ENCODE results near the gene ZYG11A.
"Not testable (repeated sequence)": the region's sequence is repeated elsewhere in the genome, so short reads cannot be mapped to it uniquely, and the experiment has no call there.

ZYG11A gene

GRCh38 chr1:52842643-52843310 lies at the start of gene ZYG11A:
Gene ZYG11A (plus strand): TSS chr1:52842760. CDS start chr1:52842884, 124 bp downstream.
- DNase-seq: peak; percentile 85

- not testable (repeated sequence) for DNase-seq
These were observed 48.8 kb upstream of the ZYG11A start for GRCh38 chr1:52793717-52794116.

- DNase-seq: no peak
These were observed 47.1 kb upstream of the ZYG11A start for GRCh38 chr1:52795464-52795863.

GRCh38 chr1:52798331-52798730 lies 44.2 kb upstream of the ZYG11A start:
- DNase-seq: no peak

GRCh38 chr1:52801011-52801410 lies 41.5 kb upstream of the ZYG11A start:
- DNase-seq: no peak

- DNase-seq: not testable (repeated sequence)
These were observed 38.5 kb upstream of the ZYG11A start for GRCh38 chr1:52804083-52804482.

- DNase-seq: no peak
These were observed 28.1 kb upstream of the ZYG11A start for GRCh38 chr1:52814465-52814864.

- DNase-seq: not testable (repeated sequence)
These were observed 21.7 kb upstream of the ZYG11A start for GRCh38 chr1:52820830-52821229.

GRCh38 chr1:52825868-52826267 lies 16.7 kb upstream of the ZYG11A start:
- no peak for DNase-seq

- no peak for DNase-seq
These were observed 7.8 kb upstream of the ZYG11A start for GRCh38 chr1:52834798-52835197.

GRCh38 chr1:52836035-52836434 lies 6.5 kb upstream of the ZYG11A start:
- no peak for DNase-seq

GRCh38 chr1:52839175-52839574 lies 3.4 kb upstream of the ZYG11A start:
- not testable (repeated sequence) for DNase-seq

- not testable (repeated sequence) for DNase-seq
These were observed 2.6 kb downstream of the ZYG11A start for GRCh38 chr1:52845119-52845518.

- DNase-seq: no peak
These were observed 5.9 kb downstream of the ZYG11A start for GRCh38 chr1:52848423-52848822.

- no peak for DNase-seq
These were observed 8.4 kb downstream of the ZYG11A start for GRCh38 chr1:52850951-52851350.

GRCh38 chr1:52852854-52853253 lies 10.3 kb downstream of the ZYG11A start:
- DNase-seq: no peak

- no peak for DNase-seq
These were observed 13.0 kb downstream of the ZYG11A start for GRCh38 chr1:52855584-52855983.

GRCh38 chr1:52856026-52856425 lies 13.5 kb downstream of the ZYG11A start:
- DNase-seq: no peak

GRCh38 chr1:52857443-52857842 lies 14.9 kb downstream of the ZYG11A start:
- DNase-seq: no peak

- no peak for DNase-seq
These were observed 20.3 kb downstream of the ZYG11A start for GRCh38 chr1:52862666-52863458.

- DNase-seq: no peak
These were observed 24.7 kb downstream of the ZYG11A start for GRCh38 chr1:52867087-52867863.

- DNase-seq: not testable (repeated sequence)
These were observed 27.2 kb downstream of the ZYG11A start for GRCh38 chr1:52869727-52870126.

- no peak for DNase-seq
These were observed 34.3 kb downstream of the ZYG11A start for GRCh38 chr1:52876843-52877242.

- DNase-seq: no peak
These were observed 35.0 kb downstream of the ZYG11A start for GRCh38 chr1:52877554-52877953.
